IMR-90 (cell line): ENCODE measurements around the gene JSRP1.

Source experiments
- CTCF ChIP-seq: conservative IDR thresholded peaks from 2 replicates; pipeline ENCODE4 v1.5.1; 2012; ENCODE audit warnings: mild to moderate bottlenecking, low read depth, low read length, improper control_type of control experiment
- MAFK ChIP-seq: IDR thresholded peaks from 2 replicates; pipeline ENCODE4 v1.6.1; 2012; ENCODE audit warnings: low read depth, low read length, improper control_type of control experiment
- POLR2A ChIP-seq: IDR thresholded peaks from 2 replicates; pipeline ENCODE4 v1.6.1; 2012; ENCODE audit warnings: mild to moderate bottlenecking, low read depth, low read length
- RCOR1 ChIP-seq: IDR thresholded peaks from 2 replicates; pipeline ENCODE4 v1.6.1; 2012; ENCODE audit warnings: mild to moderate bottlenecking, low read length, improper control_type of control experiment; ENCODE audit not compliant: insufficient replicate concordance
- SMC3 ChIP-seq: fragments of 150-350 bp; IDR thresholded peaks from 2 replicates; pipeline ENCODE4 v1.6.1; 2016; ENCODE audit warnings: low read depth, mild to moderate bottlenecking, antibody characterized with exemption, low read length, moderate library complexity

- no peak for TF ChIP-seq CTCF
- TF ChIP-seq POLR2A, result no peak
- TF ChIP-seq MAFK, result no peak
- no peak for TF ChIP-seq SMC3
- TF ChIP-seq RCOR1, result no peak
These were observed 9.3 kb downstream of the JSRP1 start for GRCh38 chr19:2246801-2247361.
